Activated naive CD8-positive, alpha-beta T cell (primary cell): ENCODE data around the gene INTS4.
A peak's percentile ranks its signal among the peaks of the same experiment; 100 is the strongest.
"Not testable (repeated sequence)": the region's sequence is repeated elsewhere in the genome, so short reads cannot be mapped to it uniquely, and the experiment has no call there.

Source experiments
- H3K27ac Mint-ChIP-seq: one replicate; pipeline ENCODE4 v1.8.0; 2021; ENCODE audit warnings: mixed read lengths
- H3K27me3 Mint-ChIP-seq: one replicate; pipeline ENCODE4 v1.8.0; 2021; ENCODE audit warnings: mixed read lengths
- H3K36me3 Mint-ChIP-seq: one replicate; pipeline ENCODE4 v1.8.0; 2021; ENCODE audit warnings: mixed read lengths
- H3K4me1 Mint-ChIP-seq: one replicate; pipeline ENCODE4 v1.8.0; 2021; ENCODE audit warnings: low read depth, mixed read lengths
- H3K4me3 Mint-ChIP-seq: one replicate; pipeline ENCODE4 v1.8.0; 2021; ENCODE audit warnings: mild to moderate bottlenecking, mixed read lengths
- H3K9me3 Mint-ChIP-seq: one replicate; pipeline ENCODE4 v1.8.0; 2021; ENCODE audit warnings: low read depth, mixed read lengths

INTS4 gene

DNA sequence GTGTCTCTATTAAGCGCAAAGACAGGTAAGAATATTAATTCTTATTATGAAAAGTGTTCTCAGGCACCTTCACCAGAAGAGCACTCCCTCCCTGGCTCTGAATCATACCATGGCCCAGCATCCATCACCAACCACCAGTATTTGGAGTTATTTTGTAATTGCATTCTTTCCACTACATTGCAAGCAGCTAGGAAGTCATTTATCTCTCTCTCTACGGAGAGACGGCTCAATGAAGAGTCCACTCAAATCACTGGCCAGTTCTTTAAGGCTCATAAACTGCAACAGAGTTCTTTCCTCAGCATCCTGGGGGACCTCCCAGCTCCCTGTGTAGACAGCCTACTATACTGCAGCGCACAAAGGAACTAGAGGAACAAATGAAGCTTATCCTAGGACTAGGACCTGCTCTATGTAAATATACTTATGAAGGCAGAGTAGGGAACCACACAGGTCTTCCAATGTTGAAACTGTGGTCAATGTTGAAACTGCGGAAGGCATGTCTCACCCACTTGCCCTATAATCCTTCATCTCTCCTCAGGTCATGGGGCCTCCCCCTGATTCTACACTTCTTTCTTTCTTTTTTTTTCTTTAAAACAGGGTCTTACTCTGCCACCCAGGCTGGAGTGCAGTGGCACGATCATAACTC lies 110.2 kb downstream of the INTS4 start:
- no peaks in the 10 kb centered on the region for H3K9me3 Mint-ChIP-seq
- H3K27ac Mint-ChIP-seq: no peak overlapping the region
- peaks cover under 1% of the 10 kb centered on the region for H3K4me1 Mint-ChIP-seq
- peaks cover 6% of the 10 kb centered on the region for H3K36me3 Mint-ChIP-seq
- no peaks in the 10 kb centered on the region for H3K27me3 Mint-ChIP-seq
- H3K4me3 Mint-ChIP-seq: no peak overlapping the region

GRCh38 chr11:77883775-77884174 lies 110.7 kb downstream of the INTS4 start:
- Mint-ChIP-seq H3K9me3 (no peaks in the 10 kb centered on the region), H3K4me3 (no peak overlapping the region), H3K27me3 (no peaks in the 10 kb centered on the region), H3K27ac (peak overlapping the region; percentile 50), H3K36me3 (peaks cover 6% of the 10 kb centered on the region), H3K4me1 (peaks cover 2% of the 10 kb centered on the region)

DNA sequence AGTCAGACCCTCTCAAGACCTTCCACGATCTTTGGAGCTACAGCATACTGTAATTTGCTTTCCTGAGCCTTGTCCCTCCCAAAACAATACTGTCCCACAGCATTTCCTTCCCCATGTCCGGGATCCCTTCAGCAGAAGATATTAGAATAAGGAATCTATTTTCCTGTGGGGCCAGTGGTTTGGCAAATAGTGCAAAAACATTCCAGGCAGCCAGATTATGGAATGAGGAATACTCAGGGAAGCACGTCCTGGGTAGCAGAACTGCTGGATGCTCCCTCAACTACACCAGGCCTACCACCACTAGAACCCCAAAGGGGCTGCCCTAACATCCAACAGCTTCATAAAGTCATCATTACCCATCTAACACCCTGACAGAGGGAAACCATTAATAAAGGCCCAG lies 112.1 kb downstream of the INTS4 start:
- Mint-ChIP-seq H3K4me1 (peaks cover 2% of the 10 kb centered on the region), H3K27me3 (no peaks in the 10 kb centered on the region), H3K4me3 (no peak overlapping the region), H3K36me3 (peaks cover 4% of the 10 kb centered on the region), H3K27ac (no peak overlapping the region), H3K9me3 (no peaks in the 10 kb centered on the region)

DNA sequence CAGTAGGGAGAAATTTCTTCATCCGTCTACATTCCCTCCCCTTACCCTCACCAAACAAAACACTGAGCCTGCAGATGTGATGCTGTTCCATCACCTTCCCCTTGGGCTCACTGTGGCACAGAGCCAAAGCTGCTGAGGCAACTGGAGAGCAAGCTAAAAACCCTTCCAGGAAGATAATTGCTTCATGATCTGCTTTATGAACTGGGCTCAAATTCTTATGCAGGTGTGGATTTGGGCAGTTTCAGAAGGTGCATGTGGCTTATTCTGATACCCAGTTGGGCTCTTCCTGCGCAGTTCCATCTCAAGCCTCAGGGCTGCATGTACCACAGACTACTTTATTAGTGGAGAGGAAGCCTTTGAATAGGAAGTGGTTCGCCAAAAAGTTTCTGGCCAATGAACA lies 115.2 kb downstream of the INTS4 start:
- peaks cover 4% of the 10 kb centered on the region for H3K36me3 Mint-ChIP-seq
- H3K9me3 Mint-ChIP-seq: no peaks in the 10 kb centered on the region
- no peak overlapping the region for H3K4me3 Mint-ChIP-seq
- H3K27ac Mint-ChIP-seq: peak overlapping the region; percentile 34
- H3K27me3 Mint-ChIP-seq: no peaks in the 10 kb centered on the region
- peaks cover 2% of the 10 kb centered on the region for H3K4me1 Mint-ChIP-seq

GRCh38 chr11:77878247-77878646 lies 116.2 kb downstream of the INTS4 start:
- not testable (repeated sequence) for H3K27me3 Mint-ChIP-seq, H3K4me1 Mint-ChIP-seq, H3K36me3 Mint-ChIP-seq, H3K9me3 Mint-ChIP-seq, H3K27ac Mint-ChIP-seq, H3K4me3 Mint-ChIP-seq

DNA sequence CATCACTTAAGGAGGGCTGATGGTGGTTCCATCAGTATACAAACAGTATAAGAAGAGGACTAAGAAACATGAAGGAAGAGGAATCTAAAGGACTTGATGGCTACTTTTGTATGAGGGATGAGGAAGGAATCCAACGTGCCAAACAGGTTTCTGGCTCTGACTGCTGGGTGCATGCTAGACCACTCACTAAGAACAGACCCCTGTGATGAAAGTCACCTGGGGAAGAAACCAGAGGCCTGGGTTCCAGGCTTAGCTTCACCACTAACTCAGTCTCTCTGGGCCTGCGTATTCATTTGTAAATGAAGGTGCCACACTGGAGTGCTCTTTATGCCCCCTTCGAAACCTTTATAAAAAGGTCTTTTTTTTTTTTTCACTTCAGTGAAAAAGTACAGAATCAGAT lies 118.4 kb downstream of the INTS4 start:
- H3K4me1 Mint-ChIP-seq: peaks cover 2% of the 10 kb centered on the region
- H3K36me3 Mint-ChIP-seq: peaks cover 8% of the 10 kb centered on the region
- no peak overlapping the region for H3K27ac Mint-ChIP-seq
- H3K4me3 Mint-ChIP-seq: no peak overlapping the region
- no peaks in the 10 kb centered on the region for H3K27me3 Mint-ChIP-seq
- no peaks in the 10 kb centered on the region for H3K9me3 Mint-ChIP-seq

DNA sequence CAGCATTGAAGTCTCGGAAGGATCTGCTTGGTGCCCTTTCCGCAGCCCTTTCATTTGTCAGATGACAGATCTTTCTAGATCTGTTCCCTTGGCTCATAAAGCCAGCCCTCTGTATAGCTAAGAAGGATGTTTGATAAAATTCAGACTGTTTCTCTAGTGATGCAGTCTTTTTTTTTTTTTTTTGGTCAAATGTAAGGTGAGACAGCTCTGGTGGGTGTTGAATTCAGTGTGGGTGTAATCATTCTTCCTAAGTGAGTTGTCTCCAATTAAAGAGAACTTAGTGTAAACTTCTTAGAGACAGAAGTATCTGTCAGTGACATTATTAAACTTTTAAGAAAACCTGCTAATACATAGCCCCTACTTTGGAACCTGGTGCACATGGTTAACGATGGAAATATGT lies 120.3 kb downstream of the INTS4 start:
- peaks cover under 1% of the 10 kb centered on the region for H3K4me1 Mint-ChIP-seq
- no peaks in the 10 kb centered on the region for H3K9me3 Mint-ChIP-seq
- H3K27ac Mint-ChIP-seq: no peak overlapping the region
- H3K4me3 Mint-ChIP-seq: no peak overlapping the region
- peaks cover 9% of the 10 kb centered on the region for H3K36me3 Mint-ChIP-seq
- H3K27me3 Mint-ChIP-seq: no peaks in the 10 kb centered on the region

DNA sequence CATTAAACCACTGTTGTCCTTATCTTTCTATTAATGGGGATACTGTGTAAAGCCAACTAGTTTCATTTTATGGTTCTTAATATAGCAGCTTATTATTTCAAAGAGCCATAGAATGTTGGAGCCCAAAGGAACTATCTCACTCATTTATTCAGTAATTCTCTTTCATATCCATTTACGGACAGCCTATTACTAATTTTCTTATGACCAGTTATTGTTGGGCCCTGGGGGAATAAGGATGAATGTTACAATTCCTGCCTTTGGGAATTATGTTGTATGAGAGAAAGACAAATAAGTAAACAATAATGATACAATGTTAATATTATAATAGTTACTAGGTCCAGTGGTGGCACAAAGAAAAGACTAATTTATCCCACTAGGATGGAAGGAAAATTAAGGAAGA lies 121.1 kb downstream of the INTS4 start:
- Mint-ChIP-seq H3K27ac (no peak overlapping the region), H3K27me3 (no peaks in the 10 kb centered on the region), H3K36me3 (peaks cover 9% of the 10 kb centered on the region), H3K9me3 (no peaks in the 10 kb centered on the region), H3K4me3 (no peak overlapping the region), H3K4me1 (no peaks in the 10 kb centered on the region)

DNA sequence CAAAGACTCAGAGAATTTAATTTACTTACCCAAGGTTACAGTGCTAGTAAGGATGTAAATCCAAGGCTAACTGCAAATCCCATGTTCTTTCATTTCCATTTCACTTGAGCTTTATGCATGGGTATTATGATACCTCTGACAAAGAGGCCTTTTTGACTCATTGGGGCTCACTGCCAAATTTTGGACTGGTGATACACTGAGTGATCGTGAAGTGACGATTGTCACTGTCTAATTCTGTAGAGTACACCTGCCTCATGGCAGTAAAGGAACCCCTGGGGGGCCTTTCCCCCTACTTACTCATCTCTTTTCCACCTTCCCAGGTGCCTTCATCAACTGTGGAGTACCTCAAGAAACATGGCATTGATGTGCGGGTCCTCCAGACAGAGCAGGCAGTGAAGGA lies 122.6 kb downstream of the INTS4 start:
- Mint-ChIP-seq H3K27ac (no peak overlapping the region), H3K36me3 (peaks cover 12% of the 10 kb centered on the region), H3K9me3 (no peaks in the 10 kb centered on the region), H3K4me1 (no peaks in the 10 kb centered on the region), H3K4me3 (no peak overlapping the region), H3K27me3 (no peaks in the 10 kb centered on the region)

GRCh38 chr11:77868744-77869143 lies 125.7 kb downstream of the INTS4 start:
- Mint-ChIP-seq H3K27me3 (no peaks in the 10 kb centered on the region), H3K36me3 (peaks cover 12% of the 10 kb centered on the region), H3K9me3 (no peaks in the 10 kb centered on the region), H3K27ac (no peak overlapping the region), H3K4me1 (no peaks in the 10 kb centered on the region), H3K4me3 (no peak overlapping the region)

GRCh38 chr11:77866336-77866735 lies 128.1 kb downstream of the INTS4 start:
- H3K4me1 Mint-ChIP-seq: no peaks in the 10 kb centered on the region
- no peak overlapping the region for H3K27ac Mint-ChIP-seq
- H3K27me3 Mint-ChIP-seq: no peaks in the 10 kb centered on the region
- H3K9me3 Mint-ChIP-seq: no peaks in the 10 kb centered on the region
- H3K36me3 Mint-ChIP-seq: peaks cover 8% of the 10 kb centered on the region
- no peak overlapping the region for H3K4me3 Mint-ChIP-seq

GRCh38 chr11:77865805-77866204 lies 128.7 kb downstream of the INTS4 start:
- H3K36me3 Mint-ChIP-seq: peaks cover 8% of the 10 kb centered on the region
- H3K4me1 Mint-ChIP-seq: no peaks in the 10 kb centered on the region
- H3K27ac Mint-ChIP-seq: no peak overlapping the region
- H3K4me3 Mint-ChIP-seq: no peak overlapping the region
- no peaks in the 10 kb centered on the region for H3K27me3 Mint-ChIP-seq
- no peaks in the 10 kb centered on the region for H3K9me3 Mint-ChIP-seq

DNA sequence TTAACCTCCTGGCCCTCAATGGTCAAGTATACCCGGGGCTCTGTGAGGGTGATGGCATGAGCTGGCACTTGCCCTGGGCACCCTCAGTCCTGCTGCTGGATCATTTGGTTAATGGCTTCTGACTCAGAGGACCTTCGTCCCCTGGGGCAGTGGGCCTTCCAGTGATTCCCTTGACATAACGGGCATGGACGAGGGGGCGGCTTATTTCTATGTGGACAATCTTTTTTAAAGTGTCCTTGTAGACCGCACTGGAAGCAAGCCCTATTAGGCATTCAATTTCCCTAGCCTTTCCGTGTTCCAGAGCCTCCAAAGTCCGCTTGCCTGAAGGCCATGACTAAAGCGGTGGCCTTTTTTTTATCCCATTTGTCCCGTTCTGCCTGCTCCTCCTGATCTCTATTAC lies 133.0 kb downstream of the INTS4 start:
- H3K4me1 Mint-ChIP-seq, H3K27ac Mint-ChIP-seq, H3K9me3 Mint-ChIP-seq, H3K4me3 Mint-ChIP-seq, H3K27me3 Mint-ChIP-seq: not testable (repeated sequence)
- peaks cover 10% of the 10 kb centered on the region for H3K36me3 Mint-ChIP-seq

GRCh38 chr11:77857906-77858457 lies 136.5 kb downstream of the INTS4 start:
- not testable (repeated sequence) for H3K4me1 Mint-ChIP-seq, H3K9me3 Mint-ChIP-seq, H3K4me3 Mint-ChIP-seq, H3K27me3 Mint-ChIP-seq, H3K27ac Mint-ChIP-seq
- H3K36me3 Mint-ChIP-seq: peaks cover 23% of the 10 kb centered on the region

DNA sequence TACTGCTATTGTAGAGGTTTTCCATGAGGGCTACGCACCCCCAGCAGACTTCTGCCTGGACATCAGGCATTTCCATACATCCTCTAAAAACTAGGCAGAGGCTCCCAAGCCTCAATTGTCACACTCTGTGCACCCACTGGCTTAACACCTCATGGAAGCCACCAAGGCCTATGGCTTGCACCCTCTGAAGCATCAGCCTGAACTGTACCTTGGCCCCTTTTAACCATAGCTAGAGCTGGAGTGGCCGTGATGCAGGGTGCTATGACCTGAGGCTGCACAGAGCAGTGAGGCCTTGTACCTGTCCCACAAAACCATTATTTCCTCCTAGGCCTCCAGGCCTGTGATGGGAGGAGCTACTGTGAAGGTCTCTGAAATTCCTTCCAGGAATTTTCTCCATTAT lies 139.6 kb downstream of the INTS4 start:
- no peak overlapping the region for H3K27ac Mint-ChIP-seq
- no peaks in the 10 kb centered on the region for H3K4me1 Mint-ChIP-seq
- peaks cover 5% of the 10 kb centered on the region for H3K9me3 Mint-ChIP-seq
- H3K4me3 Mint-ChIP-seq: no peak overlapping the region
- H3K27me3 Mint-ChIP-seq: no peaks in the 10 kb centered on the region
- peaks cover 30% of the 10 kb centered on the region for H3K36me3 Mint-ChIP-seq

DNA sequence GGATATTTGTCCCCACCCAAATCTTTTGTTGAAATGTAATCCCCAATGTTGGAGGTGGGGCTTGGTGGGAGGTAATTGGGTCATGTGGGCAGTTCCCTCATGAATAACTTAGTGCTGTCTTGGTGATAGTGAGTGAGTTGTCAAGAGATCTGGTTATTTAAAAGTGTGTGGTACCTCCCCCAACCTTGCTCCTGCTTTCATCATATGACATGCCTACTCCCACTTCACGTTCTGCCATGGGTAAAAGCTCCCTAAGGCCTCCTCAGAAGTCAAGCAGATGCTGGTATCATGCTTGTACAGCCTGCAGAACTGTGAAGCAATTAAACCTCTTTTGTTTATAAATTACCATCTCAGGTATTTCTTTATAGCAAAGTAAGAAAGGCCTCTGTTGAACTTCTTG lies 143.0 kb downstream of the INTS4 start:
- H3K27me3 Mint-ChIP-seq: no peaks in the 10 kb centered on the region
- no peaks in the 10 kb centered on the region for H3K4me1 Mint-ChIP-seq
- no peak overlapping the region for H3K27ac Mint-ChIP-seq
- H3K36me3 Mint-ChIP-seq: peaks cover 38% of the 10 kb centered on the region
- peaks cover 4% of the 10 kb centered on the region for H3K9me3 Mint-ChIP-seq
- no peak overlapping the region for H3K4me3 Mint-ChIP-seq
